Activated CD4-positive, alpha-beta T cell treated with anti-CD3 and anti-CD28 coated beads for 36 hours (primary cell): ENCODE data around the gene MLH1. TPM values are rescaled to one million over a fixed set of nuclear protein-coding genes. Genes with fewer than 3 reads are reported as not detected.
"Not testable (repeated sequence)": the region's sequence is repeated elsewhere in the genome, so short reads cannot be mapped to it uniquely, and the experiment has no call there.

Source experiments
- ATAC-seq: fragments of 200-7000 bp; cut with Tn5 transposase; one replicate; pipeline ENCODE4 v1.10.0; 2021; ENCODE audit warnings: mild to moderate bottlenecking, moderate library complexity
- CTCF ChIA-PET: fragments of 350-600 bp; sonication (Branson Sonifier 250); formaldehyde crosslinking; loops from one replicate; lab custom pipeline; 2021; ENCODE audit warnings: antibody characterized with exemption; lab: Charles Lee
- POLR2A ChIA-PET: fragments of 350-600 bp; sonication (Branson Sonifier 250); formaldehyde crosslinking; loops from one replicate; lab custom pipeline; 2021; ENCODE audit warnings: antibody characterized with exemption, inconsistent platforms; lab: Charles Lee
- DNase-seq: peaks from one replicate; pipeline ENCODE4 v3.0.0-alpha.2; 2020
- H3K27ac Mint-ChIP-seq: one replicate; pipeline ENCODE4 v1.8.0; 2021; ENCODE audit warnings: mixed read lengths
- H3K27me3 Mint-ChIP-seq: one replicate; pipeline ENCODE4 v1.8.0; 2021; ENCODE audit warnings: mixed read lengths
- H3K36me3 Mint-ChIP-seq: one replicate; pipeline ENCODE4 v1.8.0; 2021; ENCODE audit warnings: low read depth, mixed read lengths
- H3K4me1 Mint-ChIP-seq: one replicate; pipeline ENCODE4 v1.8.0; 2021; ENCODE audit warnings: mixed read lengths
- H3K4me3 Mint-ChIP-seq: one replicate; pipeline ENCODE4 v1.8.0; 2021; ENCODE audit warnings: mild to moderate bottlenecking, moderate library complexity, mixed read lengths
- H3K9me3 Mint-ChIP-seq: one replicate; pipeline ENCODE4 v1.8.0; 2021; ENCODE audit warnings: low read depth, mixed read lengths
- intact Hi-C, 2 experiments: fragments of 100-400 bp; cut with DNase I in 1 of 2; cut with micrococcal nuclease in 1 of 2; formaldehyde crosslinking; loops; one replicate each; pipeline versions ENCODE4 v1.14.2 to v1.15.1; 2022 to 2024; cut with DNase I, micrococcal nuclease
- total RNA-seq, 2 experiments: library from RNA; stranded (reverse); gene quantifications; one replicate each; pipeline ENCODE4 v1.2.3, GENCODE V29; 2021

The MLH1 gene
- total RNA-seq: 100 to 1,000 TPM in 1 of 2 experiments, 10 to 100 TPM in 1; 89.0 to 135 TPM

- ChIA-PET POLR2A (interaction anchor here (0.6 to 1.5 kb wide), 6 partner anchors 15 to 431 kb away, joined by 3 to 9 read pairs (median 4); partner anchors contain the start of gene TRANK1), CTCF (interaction anchor here (0.7 to 3.0 kb wide), 6 partner anchors 31 to 1528 kb away, joined by 3 to 16 read pairs (median 3); partner anchors contain the start of gene TRANK1)
- DNase-seq (peak; percentile 98), ATAC-seq (peak; percentile 90)
- intact Hi-C loops: loop anchor here (1.0 to 10.0 kb wide), 7 partner anchors 49 to 221 kb away; partner anchors contain the start of genes LRRFIP2 (in 1 of the 2) and TRANK1 (in 1 of the 2)
- no peaks in the 10 kb centered on the region for H3K27me3 Mint-ChIP-seq
- no peak within 1 kb of the TSS for H3K27ac Mint-ChIP-seq
- no peak within 1 kb of the TSS for H3K4me3 Mint-ChIP-seq
- H3K36me3 Mint-ChIP-seq: peaks cover 40% of the 10 kb centered on the region
- H3K4me1 Mint-ChIP-seq: peaks cover 43% of the 10 kb centered on the region
- peaks cover 2% of the 10 kb centered on the region for H3K9me3 Mint-ChIP-seq
These were observed at the start of gene MLH1 for GRCh38 chr3:36993326-36994283. TSS of gene MLH1 (plus strand) at chr3:36993518. CDS start at chr3:36993548, 30 bp downstream.

- Mint-ChIP-seq H3K27ac (peak overlapping the region; percentile 51), H3K4me3 (peak overlapping the region; percentile 75), H3K36me3 (peaks cover 7% of the 10 kb centered on the region), H3K4me1 (peaks cover 11% of the 10 kb centered on the region), H3K9me3 (peaks cover 14% of the 10 kb centered on the region), H3K27me3 (no peaks in the 10 kb centered on the region)
- no peak for DNase-seq
- CTCF ChIA-PET: interaction anchor here (1.0 to 3.6 kb wide), 2 partner anchors 15 to 76 kb away, joined by 3 to 17 read pairs; no protein-coding TSS in a partner anchor
- ATAC-seq: no peak
- intact Hi-C loops: no loop called here
- POLR2A ChIA-PET: interaction anchor here (1.9 kb wide), 1 partner anchor 49 kb away, joined by 9 read pairs; the partner anchor contains the start of genes EPM2AIP1 and MLH1
These were observed 49.7 kb upstream of the MLH1 start for GRCh38 chr3:36943601-36944000.

- H3K36me3 Mint-ChIP-seq: peaks cover 7% of the 10 kb centered on the region
- intact Hi-C loops: loop anchor here (1.0 to 2.0 kb wide), 4 partner anchors 31 to 68 kb away; partner anchors contain the start of genes EPM2AIP1 (in 1 of the 2) and MLH1 (in 1 of the 2)
- peaks cover 11% of the 10 kb centered on the region for H3K4me1 Mint-ChIP-seq
- peak; percentile 55 for DNase-seq
- peak overlapping the region; percentile 51 for H3K27ac Mint-ChIP-seq
- peak overlapping the region; percentile 75 for H3K4me3 Mint-ChIP-seq
- H3K27me3 Mint-ChIP-seq: no peaks in the 10 kb centered on the region
- ChIA-PET POLR2A (interaction anchor here (1.9 kb wide), 1 partner anchor 49 kb away, joined by 9 read pairs; the partner anchor contains the start of genes EPM2AIP1 and MLH1), CTCF (interaction anchor here (0.6 to 3.6 kb wide), 4 partner anchors 10 to 129 kb away, joined by 3 to 17 read pairs (median 4); no protein-coding TSS in a partner anchor)
- peak; percentile 45 for ATAC-seq
- peaks cover 16% of the 10 kb centered on the region for H3K9me3 Mint-ChIP-seq
These were observed 49.2 kb upstream of the MLH1 start for GRCh38 chr3:36944012-36944640.

DNA sequence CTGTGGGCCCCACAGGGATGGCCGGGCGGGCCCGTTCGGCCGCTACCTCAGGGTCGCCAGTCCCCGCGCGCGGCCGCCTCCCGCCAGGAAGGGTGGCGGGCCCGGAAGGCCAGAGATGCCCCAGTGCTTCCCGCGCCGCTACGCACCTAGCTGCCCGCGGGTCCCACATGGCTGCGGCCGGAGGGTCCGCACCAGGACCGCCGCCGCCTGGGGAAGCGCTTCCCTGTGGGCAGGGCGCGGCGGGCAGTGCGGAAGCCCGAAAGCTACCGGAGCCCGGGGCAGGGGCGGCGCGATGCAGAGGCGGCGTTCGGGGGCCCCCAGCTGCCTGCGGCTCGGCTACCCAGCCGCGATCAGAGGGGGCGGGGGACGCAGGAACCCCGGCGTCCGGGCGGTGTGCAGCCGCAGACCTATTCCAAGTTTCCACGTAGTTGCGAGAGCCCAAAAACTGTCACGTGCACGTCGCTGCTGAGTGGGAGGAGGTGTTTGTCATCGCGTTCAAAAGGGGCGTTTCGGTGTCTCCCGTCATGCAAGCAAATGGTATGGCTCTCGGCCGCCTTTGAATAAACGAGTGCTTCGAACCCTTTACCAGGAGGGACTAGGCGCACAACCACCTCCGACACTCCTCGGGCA, 48.6 kb upstream of the MLH1 start, which contains the start of gene TRANK1:
TRANK1 (minus strand) TSS at position 414 of the 630 bp plus-strand sequence; CDS start at position 169, 245 bp downstream.
- peak; percentile 76 for ATAC-seq
- Mint-ChIP-seq H3K9me3 (peaks cover 16% of the 10 kb centered on the region), H3K27me3 (no peaks in the 10 kb centered on the region), H3K27ac (peak within 1 kb of the TSS; percentile 51), H3K4me1 (peaks cover 11% of the 10 kb centered on the region), H3K4me3 (peak within 1 kb of the TSS; percentile 75), H3K36me3 (peaks cover 7% of the 10 kb centered on the region)
- CTCF ChIA-PET: interaction anchor here (0.5 to 3.6 kb wide), 4 partner anchors 9 to 130 kb away, joined by 3 to 17 read pairs (median 4); no protein-coding TSS in a partner anchor
- peak; percentile 90 for DNase-seq
- intact Hi-C loops: loop anchor here (1.0 to 2.0 kb wide), 4 partner anchors 32 to 68 kb away; partner anchors contain the start of genes EPM2AIP1 (in 1 of the 2) and MLH1 (in 1 of the 2)
- POLR2A ChIA-PET: interaction anchor here (1.9 kb wide), 1 partner anchor 48 kb away, joined by 9 read pairs; the partner anchor contains the start of genes EPM2AIP1 and MLH1

DNA sequence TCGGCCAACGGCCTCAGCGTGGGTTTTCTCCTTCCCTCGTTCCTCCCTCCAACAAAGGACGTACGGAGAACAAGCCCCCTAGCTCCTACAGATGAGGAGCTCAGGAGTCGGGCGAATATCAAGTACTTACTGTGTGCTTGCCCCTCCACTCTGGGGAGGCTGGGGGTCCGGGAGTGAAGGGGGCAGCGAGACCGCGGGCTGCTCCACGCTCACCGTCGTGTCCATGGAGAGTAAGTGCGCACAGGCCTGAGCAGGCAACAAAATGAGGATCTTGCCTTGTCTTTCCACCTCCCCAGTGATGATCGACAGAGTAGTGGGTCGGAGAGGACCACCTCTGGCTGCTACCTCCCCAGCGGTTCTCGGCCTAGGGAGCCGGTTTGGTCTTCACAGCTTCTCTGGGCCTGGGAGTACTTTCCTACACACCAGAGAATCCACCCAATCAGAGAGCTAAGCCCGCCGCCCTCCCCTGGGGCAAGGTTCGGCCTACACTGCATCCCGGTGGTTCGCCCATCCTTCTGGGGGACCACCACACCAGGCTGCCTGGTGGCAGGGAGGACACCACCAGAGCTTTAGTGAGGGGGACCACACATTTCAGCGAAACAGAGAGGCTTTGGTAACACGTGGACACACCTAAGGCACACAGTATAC, 47.9 kb upstream of the MLH1 start:
- no peak overlapping the region for H3K27ac Mint-ChIP-seq
- H3K36me3 Mint-ChIP-seq: peaks cover 7% of the 10 kb centered on the region
- ChIA-PET POLR2A (interaction anchor here (1.9 kb wide), 1 partner anchor 47 kb away, joined by 9 read pairs; the partner anchor contains the start of genes EPM2AIP1 and MLH1), CTCF (interaction anchor here (0.5 to 3.6 kb wide), 3 partner anchors 8 to 49 kb away, joined by 3 to 17 read pairs (median 4); no protein-coding TSS in a partner anchor)
- no peaks in the 10 kb centered on the region for H3K27me3 Mint-ChIP-seq
- intact Hi-C loops: loop anchor here (2.0 kb wide), 2 partner anchors 33 to 47 kb away; partner anchors contain the start of genes EPM2AIP1 (in 1 of the 2) and MLH1 (in 1 of the 2)
- no peak for ATAC-seq
- peak overlapping the region; percentile 68 for H3K4me3 Mint-ChIP-seq
- peaks cover 16% of the 10 kb centered on the region for H3K9me3 Mint-ChIP-seq
- DNase-seq: no peak
- H3K4me1 Mint-ChIP-seq: peaks cover 11% of the 10 kb centered on the region

GRCh38 chr3:36947814-36948213, 45.5 kb upstream of the MLH1 start:
- H3K27me3 Mint-ChIP-seq, H3K36me3 Mint-ChIP-seq: not testable (repeated sequence)
- CTCF ChIA-PET: interaction anchor here (0.7 to 2.9 kb wide), 3 partner anchors 11 to 204 kb away, joined by 3 to 18 read pairs (median 4); no protein-coding TSS in a partner anchor

DNA sequence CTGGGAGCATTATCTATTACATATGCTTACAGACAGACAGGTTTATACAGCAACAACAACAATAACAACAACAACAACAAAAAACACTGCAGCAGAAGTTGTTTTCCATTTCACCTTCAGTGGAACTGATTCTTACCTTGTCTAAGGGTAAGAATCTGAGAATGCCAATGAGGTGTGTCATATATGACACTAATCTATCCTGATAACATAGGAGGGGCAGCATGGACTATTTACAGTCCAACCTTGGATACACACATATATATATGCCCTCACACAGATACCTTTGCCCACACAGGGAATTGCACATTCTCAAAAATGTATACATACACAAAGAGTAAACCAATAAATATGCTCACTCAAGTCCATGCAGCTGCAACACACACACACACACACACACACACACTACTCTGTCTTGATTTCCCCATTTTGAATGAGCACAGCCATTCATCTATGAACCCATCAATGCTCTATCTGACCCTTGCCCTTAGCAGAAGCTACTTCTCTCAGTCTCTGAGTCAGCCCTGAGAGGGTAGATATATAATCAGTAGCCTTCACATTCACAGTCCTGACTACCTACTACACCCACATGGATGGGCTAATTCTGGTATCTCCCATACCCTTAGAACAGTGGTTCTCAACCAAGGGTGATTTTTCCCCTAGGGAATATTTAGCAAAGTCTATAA, 38.7 kb upstream of the MLH1 start:
- Mint-ChIP-seq H3K9me3 (no peaks in the 10 kb centered on the region), H3K27me3 (no peaks in the 10 kb centered on the region), H3K4me3 (no peak overlapping the region), H3K27ac (no peak overlapping the region), H3K36me3 (no peaks in the 10 kb centered on the region), H3K4me1 (peaks cover 16% of the 10 kb centered on the region)
- CTCF ChIA-PET: interaction anchor here (1.5 kb wide), 1 partner anchor 10 kb away, joined by 4 read pairs; the partner anchor contains the start of gene TRANK1
- DNase-seq (no peak), ATAC-seq (no peak)
- POLR2A ChIA-PET: interaction anchor here (0.9 kb wide), 1 partner anchor 66 kb away, joined by 3 read pairs; no protein-coding TSS in a partner anchor
- intact Hi-C loops: loop anchor here in 1 of 2 experiments (10.0 kb wide), 1 partner anchor 990 kb away; no protein-coding TSS in a partner anchor

More at GRCh38 chr3:36947814-36948213, 45.5 kb upstream of the MLH1 start:
- H3K4me1 Mint-ChIP-seq, ATAC-seq, POLR2A ChIA-PET, H3K27ac Mint-ChIP-seq, H3K4me3 Mint-ChIP-seq, intact Hi-C loops, DNase-seq: not testable (repeated sequence)
- H3K9me3 Mint-ChIP-seq: peaks cover 16% of the 10 kb centered on the region

GRCh38 chr3:36956155-36956554, 37.2 kb upstream of the MLH1 start:
- POLR2A ChIA-PET: no interaction called here
- H3K36me3 Mint-ChIP-seq: no peaks in the 10 kb centered on the region
- H3K27ac Mint-ChIP-seq: no peak overlapping the region
- intact Hi-C loops: loop anchor here in 1 of 2 experiments (10.0 kb wide), 1 partner anchor 991 kb away; no protein-coding TSS in a partner anchor
- no peak overlapping the region for H3K4me3 Mint-ChIP-seq
- no peak for ATAC-seq
- CTCF ChIA-PET: interaction anchor here (1.1 to 1.3 kb wide), 3 partner anchors 14 to 113 kb away, joined by 3 read pairs; no protein-coding TSS in a partner anchor
- no peaks in the 10 kb centered on the region for H3K27me3 Mint-ChIP-seq
- no peaks in the 10 kb centered on the region for H3K9me3 Mint-ChIP-seq
- H3K4me1 Mint-ChIP-seq: peaks cover 16% of the 10 kb centered on the region
- no peak for DNase-seq

GRCh38 chr3:36957063-36957462, 36.3 kb upstream of the MLH1 start:
- ChIA-PET POLR2A (no interaction called here), CTCF (interaction anchor here (0.6 to 4.2 kb wide), 12 partner anchors 8 to 229 kb away, joined by 3 to 33 read pairs (median 15); partner anchors contain the start of genes EPM2AIP1, MLH1 and TRANK1)
- DNase-seq (peak; percentile 21), ATAC-seq (no peak)
- peaks cover 16% of the 10 kb centered on the region for H3K4me1 Mint-ChIP-seq
- no peak overlapping the region for H3K27ac Mint-ChIP-seq
- intact Hi-C loops: loop anchor here in 1 of 2 experiments (10.0 kb wide), 1 partner anchor 992 kb away; no protein-coding TSS in a partner anchor
- H3K36me3 Mint-ChIP-seq: no peaks in the 10 kb centered on the region
- H3K4me3 Mint-ChIP-seq: no peak overlapping the region
- no peaks in the 10 kb centered on the region for H3K27me3 Mint-ChIP-seq
- no peaks in the 10 kb centered on the region for H3K9me3 Mint-ChIP-seq
